Activated CD8-positive, alpha-beta memory T cell treated with anti-CD3 and anti-CD28 coated beads for 4 hours (primary cell): Measurements from ENCODE around the gene CEP120.
"Not testable (repeated sequence)": the region's sequence is repeated elsewhere in the genome, so short reads cannot be mapped to it uniquely, and the experiment has no call there.

Source experiments
- DNase-seq, 2 donors: peaks; one replicate each; pipeline ENCODE4 v3.0.0-alpha.2; 2020; ENCODE audit warnings: low read depth in 2 of 2

Gene CEP120

GRCh38 chr5:123438902-123439301 lies 15.7 kb upstream of the CEP120 start:
- DNase-seq: no peak

GRCh38 chr5:123438244-123438643 lies 15.0 kb upstream of the CEP120 start:
- DNase-seq: no peak

GRCh38 chr5:123436201-123436600 lies 13.0 kb upstream of the CEP120 start:
- DNase-seq: no peak

- no peak for DNase-seq
Observed at GRCh38 chr5:123434796-123435195, 11.6 kb upstream of the CEP120 start.

- DNase-seq: no peak
Observed at GRCh38 chr5:123433596-123433995, 10.4 kb upstream of the CEP120 start.

- not testable (repeated sequence) for DNase-seq
Observed at GRCh38 chr5:123430441-123430840, 7.2 kb upstream of the CEP120 start.

- no peak for DNase-seq
Observed at GRCh38 chr5:123429993-123430392, 6.8 kb upstream of the CEP120 start.

GRCh38 chr5:123429221-123429954 lies 6.2 kb upstream of the CEP120 start:
- no peak for DNase-seq

- DNase-seq: no peak
Observed at GRCh38 chr5:123428521-123429220, 5.5 kb upstream of the CEP120 start.

GRCh38 chr5:123427281-123427680 lies 4.1 kb upstream of the CEP120 start:
- no peak for DNase-seq

GRCh38 chr5:123425431-123425830 lies 2.2 kb upstream of the CEP120 start:
- DNase-seq: no peak

GRCh38 chr5:123422433-123423277 lies 548 bp downstream of the CEP120 start:
- DNase-seq: peak; percentile 1

- DNase-seq: no peak
Observed at GRCh38 chr5:123421773-123422172, 1.4 kb downstream of the CEP120 start.

GRCh38 chr5:123414974-123415373 lies 8.2 kb downstream of the CEP120 start:
- no peak for DNase-seq

GRCh38 chr5:123412206-123412605 lies 11.0 kb downstream of the CEP120 start:
- DNase-seq: no peak

GRCh38 chr5:123401999-123402398 lies 21.2 kb downstream of the CEP120 start:
- DNase-seq: not testable (repeated sequence)

GRCh38 chr5:123401320-123401719 lies 21.9 kb downstream of the CEP120 start:
- no peak for DNase-seq

GRCh38 chr5:123400870-123401291 lies 22.3 kb downstream of the CEP120 start:
- DNase-seq: not testable (repeated sequence)

- DNase-seq: no peak
Observed at GRCh38 chr5:123398058-123398733, 25.0 kb downstream of the CEP120 start.

GRCh38 chr5:123397538-123397937 lies 25.7 kb downstream of the CEP120 start:
- no peak for DNase-seq

GRCh38 chr5:123391009-123391408 lies 32.2 kb downstream of the CEP120 start:
- DNase-seq: no peak

- no peak for DNase-seq
Observed at GRCh38 chr5:123389794-123390193, 33.4 kb downstream of the CEP120 start.
